ENCODE measurements around the gene APBA2. TPM values are rescaled to one million over a fixed set of nuclear protein-coding genes. Genes with fewer than 3 reads are reported as not detected.

Gene APBA2
- total RNA-seq, 4 donors from 2014 or later: 1.6 to 8.2 (median 2.5) TPM

- intact Hi-C loops (cut with DNase I; ENCODE audit: low total_unique reads) (no loop called here), in situ Hi-C loops (cut with MboI; ENCODE audit: low pct_ligation_motif_present in 1 of 4, low pct_unique_long_range_greater_than_20kb in 1 of 4, low sequenced_read_pairs in 3 of 4) (no loop called here)
- Histone ChIP-seq H3K4me3 (no peak overlapping the region), H3K4me1 (no peaks in the 10 kb centered on the region), H3K27ac (no peak overlapping the region), H3K9me3 (no peaks in the 10 kb centered on the region), H3K27me3 (no peaks in the 10 kb centered on the region), H3K36me3 (no peaks in the 10 kb centered on the region)
- WGBS, 2 donors (ENCODE audit: low coverage in 1 of 2): 82 to 100% methylated on average over 1 to 2 of the region's 2 CpGs
- no peak for DNase-seq
- no peak for TF ChIP-seq POLR2A (IDR thresholded peaks at IDR 0.05)
- TF ChIP-seq CTCF (IDR thresholded peaks at IDR 0.05): no peak
- TF ChIP-seq EP300 (IDR thresholded peaks at IDR 0.05; ENCODE audit: low read depth): no peak
- TF ChIP-seq POLR2AphosphoS5 (IDR thresholded peaks at IDR 0.05): no peak
Observed at GRCh38 chr15:28990390-28990789, 104.6 kb downstream of the APBA2 start.

GRCh38 chr15:28991236-28992171, 105.7 kb downstream of the APBA2 start:
- no peak for DNase-seq
- Histone ChIP-seq H3K27me3 (no peaks in the 10 kb centered on the region), H3K9me3 (no peaks in the 10 kb centered on the region), H3K27ac (no peak overlapping the region), H3K4me3 (no peak overlapping the region), H3K4me1 (no peaks in the 10 kb centered on the region), H3K36me3 (no peaks in the 10 kb centered on the region)
- in situ Hi-C loops (cut with MboI; ENCODE audit: low pct_ligation_motif_present in 1 of 4, low pct_unique_long_range_greater_than_20kb in 1 of 4, low sequenced_read_pairs in 3 of 4): no loop called here
- intact Hi-C loops (cut with DNase I; ENCODE audit: low total_unique reads): loop anchor here (1.0 kb wide), 1 partner anchor 78 kb away; no protein-coding TSS in a partner anchor
- WGBS, 2 donors (ENCODE audit: low coverage in 1 of 2): 88% methylated on average over 21 of the region's 21 CpGs; no CpG with 5 or more reads in 1 of the 2 donors
- no peak for TF ChIP-seq POLR2AphosphoS5 (IDR thresholded peaks at IDR 0.05)

DNA sequence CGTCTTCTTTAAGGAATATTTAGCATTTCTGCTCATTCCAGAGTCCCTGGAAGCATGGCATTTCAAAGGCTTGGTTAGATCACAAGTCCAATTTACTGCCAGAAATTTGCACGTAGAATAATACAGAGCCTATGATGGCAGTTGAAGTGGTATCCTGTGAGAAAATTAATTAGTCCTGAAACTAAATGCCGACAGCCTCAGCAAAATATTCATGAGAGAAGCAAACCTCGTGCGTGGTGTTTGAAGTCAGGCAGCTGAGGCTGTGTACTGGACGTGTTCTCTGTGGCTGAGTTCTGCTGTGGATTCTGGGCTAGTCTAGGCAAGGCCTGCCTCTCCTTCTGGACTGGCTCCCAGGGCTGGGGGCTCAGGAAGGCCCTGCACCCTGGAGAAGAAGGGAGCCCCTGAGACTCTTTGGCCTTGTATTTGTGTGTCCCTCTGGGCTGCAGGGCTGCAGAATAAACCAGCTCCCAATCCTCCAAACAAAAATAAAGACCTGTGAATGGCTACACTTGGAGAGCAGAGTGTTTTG, 106.6 kb downstream of the APBA2 start:
- 84% methylated on average over 6 of the region's 6 CpGs; no CpG with 5 or more reads in 1 of the 2 donors for WGBS, 2 donors (ENCODE audit: low coverage in 1 of 2)
- in situ Hi-C loops (cut with MboI; ENCODE audit: low pct_ligation_motif_present in 1 of 4, low pct_unique_long_range_greater_than_20kb in 1 of 4, low sequenced_read_pairs in 3 of 4) (no loop called here), intact Hi-C loops (cut with DNase I; ENCODE audit: low total_unique reads) (no loop called here)
- H3K27ac ChIP-seq: no peak overlapping the region
- no peaks in the 10 kb centered on the region for H3K27me3 ChIP-seq
- no peaks in the 10 kb centered on the region for H3K36me3 ChIP-seq
- DNase-seq: no peak
- no peak for TF ChIP-seq POLR2A (IDR thresholded peaks at IDR 0.05)
- TF ChIP-seq EP300 (IDR thresholded peaks at IDR 0.05; ENCODE audit: low read depth): no peak
- no peak for TF ChIP-seq CTCF (IDR thresholded peaks at IDR 0.05)
- no peak for TF ChIP-seq POLR2AphosphoS5 (IDR thresholded peaks at IDR 0.05)
- H3K9me3 ChIP-seq: no peaks in the 10 kb centered on the region
- no peak overlapping the region for H3K4me3 ChIP-seq
- H3K4me1 ChIP-seq: no peaks in the 10 kb centered on the region

- Histone ChIP-seq H3K9me3 (no peaks in the 10 kb centered on the region), H3K27me3 (no peaks in the 10 kb centered on the region), H3K4me1 (no peaks in the 10 kb centered on the region), H3K36me3 (no peaks in the 10 kb centered on the region), H3K4me3 (no peak overlapping the region), H3K27ac (no peak overlapping the region)
- WGBS, 2 donors (ENCODE audit: low coverage in 1 of 2): 50 to 63% methylated on average over 5 to 12 of the region's 12 CpGs
- TF ChIP-seq CTCF (IDR thresholded peaks at IDR 0.05) (no peak), EP300 (IDR thresholded peaks at IDR 0.05; ENCODE audit: low read depth) (no peak), POLR2AphosphoS5 (IDR thresholded peaks at IDR 0.05) (no peak), POLR2A (IDR thresholded peaks at IDR 0.05) (no peak)
- intact Hi-C loops (cut with DNase I; ENCODE audit: low total_unique reads): no loop called here
- no peak for DNase-seq
- in situ Hi-C loops (cut with MboI; ENCODE audit: low pct_ligation_motif_present in 1 of 4, low pct_unique_long_range_greater_than_20kb in 1 of 4, low sequenced_read_pairs in 3 of 4): no loop called here
Observed at GRCh38 chr15:28993051-28993719, 107.4 kb downstream of the APBA2 start.

Data from transverse colon (tissue), 4 donors.